ENCODE results near the gene MYO16.
A peak's percentile ranks its signal among the peaks of the same experiment; 100 is the strongest.

The MYO16 gene

GRCh38 chr13:109136873-109137272 is 507.5 kb downstream of the MYO16 start:
- TF ChIP-seq ZFX (IDR thresholded peaks at IDR 0.05) = no peak
- TF ChIP-seq, protein P1, sequence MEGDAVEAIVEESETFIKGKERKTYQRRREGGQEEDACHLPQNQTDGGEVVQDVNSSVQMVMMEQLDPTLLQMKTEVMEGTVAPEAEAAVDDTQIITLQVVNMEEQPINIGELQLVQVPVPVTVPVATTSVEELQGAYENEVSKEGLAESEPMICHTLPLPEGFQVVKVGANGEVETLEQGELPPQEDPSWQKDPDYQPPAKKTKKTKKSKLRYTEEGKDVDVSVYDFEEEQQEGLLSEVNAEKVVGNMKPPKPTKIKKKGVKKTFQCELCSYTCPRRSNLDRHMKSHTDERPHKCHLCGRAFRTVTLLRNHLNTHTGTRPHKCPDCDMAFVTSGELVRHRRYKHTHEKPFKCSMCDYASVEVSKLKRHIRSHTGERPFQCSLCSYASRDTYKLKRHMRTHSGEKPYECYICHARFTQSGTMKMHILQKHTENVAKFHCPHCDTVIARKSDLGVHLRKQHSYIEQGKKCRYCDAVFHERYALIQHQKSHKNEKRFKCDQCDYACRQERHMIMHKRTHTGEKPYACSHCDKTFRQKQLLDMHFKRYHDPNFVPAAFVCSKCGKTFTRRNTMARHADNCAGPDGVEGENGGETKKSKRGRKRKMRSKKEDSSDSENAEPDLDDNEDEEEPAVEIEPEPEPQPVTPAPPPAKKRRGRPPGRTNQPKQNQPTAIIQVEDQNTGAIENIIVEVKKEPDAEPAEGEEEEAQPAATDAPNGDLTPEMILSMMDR (conservative IDR thresholded peaks at IDR 0.05) = no peak
- H3K27ac ChIP-seq = no peak overlapping the region

DNA sequence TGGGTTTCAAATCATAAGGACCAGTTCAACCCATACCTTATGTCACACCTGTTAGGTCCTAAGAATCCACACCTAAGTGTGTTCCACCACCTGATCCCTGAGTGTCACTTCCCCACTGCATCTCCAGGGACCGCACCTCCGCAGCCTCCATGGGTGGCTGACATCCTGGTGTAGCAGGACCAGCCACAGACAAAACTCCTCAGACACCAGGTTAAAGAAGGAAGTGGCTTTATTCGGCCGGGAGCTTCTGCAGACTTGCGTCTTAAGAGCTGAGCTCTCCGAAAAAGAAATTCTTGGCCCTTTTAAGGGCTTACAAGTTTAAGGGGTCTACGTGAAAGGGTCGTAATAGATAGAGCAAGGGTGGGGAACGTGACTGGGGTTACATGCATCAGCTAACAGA is 509.9 kb downstream of the MYO16 start:
- no peak overlapping the region for H3K27ac ChIP-seq
- TF ChIP-seq, protein P1 (conservative IDR thresholded peaks at IDR 0.05) = no peak
- TF ChIP-seq ZFX (IDR thresholded peaks at IDR 0.05) = no peak

GRCh38 chr13:109140054-109140453 is 510.6 kb downstream of the MYO16 start:
- no peak for TF ChIP-seq ZFX (IDR thresholded peaks at IDR 0.05)
- TF ChIP-seq, protein P1 (conservative IDR thresholded peaks at IDR 0.05) = no peak
- no peak overlapping the region for H3K27ac ChIP-seq

DNA sequence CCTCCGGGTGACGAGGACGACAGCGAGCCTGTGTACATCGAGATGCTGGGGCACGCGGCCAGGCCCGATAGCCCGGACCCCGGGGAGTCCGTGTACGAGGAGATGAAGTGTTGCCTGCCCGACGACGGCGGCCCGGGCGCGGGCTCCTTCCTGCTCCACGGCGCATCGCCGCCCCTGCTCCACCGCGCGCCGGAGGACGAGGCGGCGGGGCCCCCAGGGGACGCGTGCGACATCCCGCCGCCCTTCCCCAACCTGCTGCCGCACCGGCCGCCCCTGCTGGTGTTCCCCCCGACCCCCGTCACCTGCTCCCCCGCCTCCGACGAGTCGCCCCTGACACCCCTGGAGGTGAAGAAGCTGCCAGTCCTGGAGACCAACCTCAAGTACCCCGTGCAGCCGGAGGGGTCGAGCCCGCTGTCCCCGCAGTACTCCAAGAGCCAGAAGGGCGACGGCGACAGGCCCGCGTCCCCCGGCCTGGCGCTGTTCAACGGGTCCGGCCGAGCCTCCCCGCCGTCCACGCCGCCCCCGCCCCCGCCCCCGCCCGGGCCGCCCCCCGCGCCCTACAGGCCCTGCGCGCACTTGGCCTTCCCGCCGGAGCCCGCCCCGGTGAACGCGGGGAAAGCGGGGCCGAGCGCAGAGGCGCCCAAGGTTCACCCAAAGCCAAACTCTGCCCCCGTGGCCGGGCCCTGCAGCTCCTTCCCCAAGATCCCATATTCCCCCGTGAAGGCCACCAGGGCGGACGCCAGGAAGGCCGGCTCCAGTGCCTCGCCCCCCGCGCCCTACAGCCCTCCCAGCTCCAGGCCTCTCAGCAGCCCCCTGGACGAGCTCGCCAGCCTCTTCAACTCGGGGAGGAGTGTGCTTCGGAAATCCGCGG is 511.3 kb downstream of the MYO16 start:
- H3K27ac ChIP-seq = no peak overlapping the region
- TF ChIP-seq ZFX (IDR thresholded peaks at IDR 0.05) = no peak
- TF ChIP-seq, protein P1 (conservative IDR thresholded peaks at IDR 0.05) = no peak

- no peak overlapping the region for H3K27ac ChIP-seq
These were observed 512.3 kb downstream of the MYO16 start for GRCh38 chr13:109141706-109142105.

DNA sequence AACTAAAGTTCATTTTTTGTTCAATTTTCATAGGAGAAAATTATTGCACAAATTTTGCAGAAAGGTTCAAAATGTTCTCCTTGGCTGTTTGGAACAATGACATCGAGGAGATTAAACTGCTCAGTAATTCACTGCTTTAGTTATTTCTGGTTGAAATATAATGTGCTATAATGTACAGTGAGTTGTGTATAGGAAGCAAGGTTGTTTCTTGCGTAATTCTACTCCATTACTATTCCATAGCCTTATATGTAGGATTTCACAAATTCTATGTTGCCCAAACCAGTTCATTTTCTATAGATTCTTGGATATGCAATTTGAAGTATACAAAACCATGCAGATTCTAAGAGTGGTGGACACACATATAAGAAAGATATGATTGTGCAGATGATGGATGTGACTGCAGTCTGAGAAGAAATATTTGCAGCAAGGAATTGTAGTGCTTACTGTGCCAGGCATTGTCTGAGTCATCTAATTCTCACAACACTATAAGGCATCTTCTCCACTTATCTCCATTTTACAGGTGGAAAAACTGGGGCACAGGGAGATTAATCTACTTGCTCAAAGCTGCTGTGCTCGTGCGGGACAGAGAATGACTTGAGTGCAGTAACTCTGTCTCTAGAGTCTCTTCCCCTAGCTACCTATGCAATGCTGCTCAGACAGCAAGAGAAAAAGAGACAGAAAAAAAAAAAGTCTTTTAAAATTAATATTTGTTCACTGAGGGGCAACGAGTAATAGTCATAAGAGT is 515.5 kb downstream of the MYO16 start:
- no peak overlapping the region for H3K27ac ChIP-seq
- TF ChIP-seq ZFX (IDR thresholded peaks at IDR 0.05) = no peak
- TF ChIP-seq, protein P1 (conservative IDR thresholded peaks at IDR 0.05) = no peak

More at GRCh38 chr13:109141706-109142105, 512.3 kb downstream of the MYO16 start:
- TF ChIP-seq, protein P1 (conservative IDR thresholded peaks at IDR 0.05) = no peak
- TF ChIP-seq ZFX (IDR thresholded peaks at IDR 0.05) = no peak

GRCh38 chr13:109145631-109146030 is 516.2 kb downstream of the MYO16 start:
- no peak overlapping the region for H3K27ac ChIP-seq
- TF ChIP-seq, protein P1 (conservative IDR thresholded peaks at IDR 0.05) = peak; percentile 86
- no peak for TF ChIP-seq ZFX (IDR thresholded peaks at IDR 0.05)

Data from C4-2B (cell line).